DMS53 (cell line): ENCODE results near the gene XRCC3.

Source experiments
- DNase-seq: peaks from one replicate; lab custom pipeline; 2025; lab: John Stamatoyannopoulos, UW

XRCC3 gene

DNA sequence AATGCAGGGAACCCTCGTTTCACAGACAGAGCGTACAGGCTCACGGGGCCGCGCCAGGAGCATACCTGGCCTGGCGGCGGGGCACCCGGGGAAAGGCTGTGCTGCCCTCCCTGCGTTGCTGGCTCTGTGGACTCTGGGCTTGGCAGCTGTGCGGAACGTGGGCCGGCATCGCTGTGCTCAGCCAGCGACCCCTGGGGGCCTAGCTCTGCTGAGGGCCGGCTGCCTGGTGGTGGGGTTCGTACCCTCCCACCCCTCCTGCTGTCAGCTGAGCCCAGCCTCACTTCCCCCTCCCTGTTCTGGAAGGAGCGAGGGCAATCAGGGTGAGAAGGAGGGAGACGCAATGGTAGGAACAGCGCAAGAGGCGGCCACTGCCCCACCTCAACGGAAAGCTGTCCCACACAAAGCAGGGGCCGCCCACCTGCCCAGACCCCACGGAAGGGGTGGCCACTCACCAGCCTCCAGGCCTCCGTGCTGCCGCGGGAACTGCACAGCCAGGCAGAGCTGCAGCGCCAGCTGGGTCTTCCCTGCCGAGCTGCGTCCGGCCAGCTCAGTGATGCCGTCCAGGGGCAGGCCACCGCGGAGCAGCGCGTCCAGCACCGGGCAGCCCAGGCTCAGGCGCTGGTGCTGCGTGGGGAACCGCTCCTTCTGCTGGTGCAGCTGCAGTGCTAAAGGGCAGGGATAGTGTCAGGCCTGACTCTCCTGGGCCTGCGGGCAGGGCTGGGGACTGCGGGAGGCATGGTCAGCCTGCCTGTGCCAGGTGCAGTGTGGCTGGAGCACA is 8.5 kb downstream of the XRCC3 start:
- no peak for DNase-seq

DNA sequence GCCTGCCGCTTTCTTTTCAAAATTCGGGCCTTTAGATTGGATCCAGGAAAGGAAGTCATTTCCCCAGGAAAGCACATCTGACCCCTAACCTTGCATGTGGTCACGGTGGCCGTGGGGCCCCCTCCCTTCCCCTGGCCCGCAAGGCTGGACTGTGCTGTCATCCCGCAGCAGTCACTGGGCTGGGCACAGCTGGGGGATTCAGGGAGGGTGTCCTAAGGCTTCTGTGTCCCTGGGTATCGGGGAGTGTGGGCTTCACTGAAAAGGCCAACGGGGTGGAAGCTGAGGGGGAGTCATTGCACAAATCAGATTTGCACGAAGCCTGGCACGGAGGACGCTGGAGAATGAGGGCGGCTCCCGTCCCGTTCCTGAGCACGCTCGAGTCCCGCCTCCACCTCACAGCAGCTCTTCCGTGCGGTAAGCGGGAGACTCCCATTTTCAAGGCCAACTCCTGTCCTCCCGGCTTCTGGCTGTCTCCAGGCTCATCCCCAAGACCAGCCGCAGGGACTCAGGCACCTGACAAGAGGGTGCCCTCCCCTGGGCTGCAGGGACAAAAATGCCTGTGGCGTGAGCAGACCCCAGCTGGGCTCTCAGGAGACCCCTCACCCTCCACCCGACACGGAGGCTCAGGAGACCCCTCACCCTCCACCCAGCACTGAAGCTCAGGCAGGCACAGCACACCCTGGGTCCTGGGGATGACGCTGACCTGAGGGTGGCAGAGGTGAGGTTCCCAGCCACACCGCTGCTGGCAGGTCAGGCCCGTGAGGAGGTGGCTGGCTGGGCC is 9.6 kb downstream of the XRCC3 start:
- DNase-seq, result no peak

DNA sequence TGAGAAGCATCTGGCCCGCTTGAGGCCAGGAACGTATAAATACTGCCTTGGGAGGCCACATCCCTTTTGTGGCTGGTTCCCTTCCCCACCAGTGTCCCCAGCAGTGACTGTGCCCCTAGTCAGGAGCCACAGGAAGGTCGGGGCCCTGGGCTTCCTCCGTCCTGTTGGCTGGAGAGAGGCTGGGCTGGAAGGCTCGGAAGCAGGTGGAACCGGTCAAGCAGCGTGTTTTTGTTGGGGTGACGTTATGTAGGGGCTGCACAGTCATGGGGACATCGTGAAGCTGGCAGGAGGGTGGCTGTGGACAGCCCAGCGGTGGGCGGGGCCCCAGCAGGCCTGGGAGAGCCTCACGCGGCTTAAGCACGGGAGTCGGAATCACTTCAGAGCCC is 10.1 kb downstream of the XRCC3 start:
- DNase-seq, result no peak

DNA sequence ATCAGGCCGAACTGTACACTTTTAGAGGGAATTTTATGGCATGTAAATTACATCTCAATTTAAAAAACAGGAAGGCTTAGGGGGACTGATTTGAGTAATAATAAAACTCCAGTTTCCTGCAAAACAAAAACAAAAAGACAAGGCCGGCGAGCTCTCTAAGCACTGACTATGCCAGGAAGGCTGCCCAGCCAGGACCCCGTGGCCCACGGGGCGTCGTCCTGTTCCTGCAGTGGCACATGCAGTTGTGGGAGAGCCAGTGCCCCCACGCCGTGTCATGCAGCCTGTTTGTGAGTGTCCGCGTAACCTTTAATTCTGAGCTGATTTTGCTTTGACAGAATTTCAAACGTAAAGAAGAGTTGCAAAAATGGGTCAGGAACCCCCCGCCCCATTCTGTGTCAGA is 10.5 kb downstream of the XRCC3 start:
- no peak for DNase-seq

DNA sequence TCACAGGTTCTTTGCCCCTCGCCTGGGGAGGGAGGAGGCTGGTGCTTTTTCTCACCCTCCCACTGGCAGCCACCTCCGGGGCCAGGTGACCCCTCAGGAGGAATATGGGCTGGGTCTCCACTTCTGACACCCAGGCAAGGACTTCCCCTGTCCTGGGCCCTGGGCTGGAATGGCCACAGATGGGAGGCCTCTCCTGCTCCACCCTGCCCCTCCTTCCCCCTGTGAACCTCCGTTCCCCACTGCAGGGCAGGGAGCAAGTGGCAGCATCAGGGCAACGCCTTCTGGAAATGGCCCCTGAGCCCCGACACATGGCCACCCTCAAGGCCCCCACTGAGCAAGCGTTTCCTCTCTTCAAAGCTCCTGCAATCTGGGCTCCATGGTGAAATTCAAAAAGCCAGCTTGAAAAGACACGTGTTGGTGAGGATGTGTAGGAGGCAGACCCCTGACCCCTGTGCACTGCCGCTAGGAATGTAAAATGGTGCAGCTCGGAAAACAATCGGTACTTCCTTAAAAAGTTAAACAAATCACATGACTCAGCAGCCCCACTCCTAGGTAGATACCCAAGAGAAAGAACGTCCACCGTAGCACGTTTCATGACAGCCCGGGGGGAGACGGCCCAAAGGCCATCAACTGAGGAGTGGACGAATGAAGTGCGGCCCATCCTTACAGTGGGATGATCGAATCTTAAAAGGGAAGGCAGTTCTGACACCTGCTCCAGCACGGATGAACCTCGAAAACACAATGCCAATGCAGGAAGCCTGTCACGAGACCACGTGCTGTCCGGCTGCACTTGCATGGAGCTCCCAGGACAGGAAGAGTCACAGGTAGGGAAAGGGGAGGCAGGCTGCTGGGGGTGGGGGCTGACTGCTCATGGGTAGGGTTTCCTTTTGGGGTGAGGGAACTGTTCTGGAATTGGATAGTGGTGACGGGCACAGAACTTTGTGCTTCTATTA is 11.5 kb downstream of the XRCC3 start:
- no peak for DNase-seq

DNA sequence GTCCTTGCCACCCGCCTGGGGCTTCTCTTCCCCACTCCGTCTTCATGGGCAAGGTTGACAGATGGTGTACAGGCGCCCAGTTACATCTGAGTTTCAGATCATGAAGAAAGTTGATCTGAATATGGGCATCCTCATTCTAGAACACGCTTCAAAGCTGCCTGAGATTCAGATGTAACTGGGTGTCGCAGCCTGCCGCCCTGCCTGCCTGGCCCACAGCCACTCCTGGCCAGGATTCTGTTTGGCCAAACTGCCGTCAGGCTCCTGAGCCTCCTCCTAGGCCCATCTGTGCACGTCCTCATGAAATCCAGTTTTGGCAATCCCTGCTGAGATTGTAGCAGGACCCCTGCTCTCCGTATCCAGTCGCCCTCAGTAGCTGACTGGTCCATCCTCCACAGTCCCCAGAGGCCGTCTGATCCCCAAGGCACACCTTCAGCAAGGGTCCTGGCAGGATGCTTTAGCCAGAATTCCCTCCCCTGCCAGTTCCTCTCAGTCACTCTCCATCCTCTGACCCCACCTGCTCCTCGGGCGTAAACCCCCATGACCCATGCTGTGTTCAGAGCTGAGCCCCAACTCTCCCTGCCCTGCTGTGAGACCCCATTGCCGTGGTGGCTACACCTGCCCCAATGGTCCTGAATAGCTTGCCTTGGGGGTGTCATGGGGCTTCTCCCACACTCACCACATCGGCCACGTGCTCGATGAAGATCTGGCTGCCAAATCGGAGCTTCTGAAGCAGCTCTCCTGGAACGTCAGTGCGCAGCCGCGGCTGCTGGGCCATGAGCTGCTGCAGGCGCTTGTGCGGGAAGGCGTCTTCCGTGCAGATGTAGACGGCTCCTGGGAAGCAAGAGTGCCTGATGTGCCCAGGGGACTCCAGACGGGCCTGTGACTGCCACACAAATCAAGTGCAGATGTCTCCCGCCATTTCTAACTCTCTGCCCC is 12.5 kb downstream of the XRCC3 start:
- DNase-seq, result no peak

DNA sequence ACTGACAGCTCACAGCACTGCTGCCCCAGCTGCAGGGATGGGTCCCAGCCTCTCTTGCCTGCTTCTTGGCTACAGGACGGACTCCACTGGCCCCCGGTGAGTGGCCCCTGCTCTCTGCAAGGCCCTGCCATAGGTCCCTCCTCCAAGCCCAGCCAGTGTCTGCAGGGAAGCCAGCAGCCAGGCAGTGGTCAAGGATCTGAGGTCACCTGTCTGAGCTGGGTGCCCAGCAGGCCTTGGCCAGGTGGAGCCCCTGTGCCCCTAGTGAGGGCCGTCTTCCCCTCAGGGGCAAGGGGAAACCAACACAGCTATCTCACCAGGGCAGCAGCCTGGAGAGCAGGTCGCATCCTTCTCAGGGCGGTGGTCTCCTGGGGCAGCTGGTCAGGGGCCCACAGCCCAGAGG is 13.2 kb downstream of the XRCC3 start:
- no peak for DNase-seq

DNA sequence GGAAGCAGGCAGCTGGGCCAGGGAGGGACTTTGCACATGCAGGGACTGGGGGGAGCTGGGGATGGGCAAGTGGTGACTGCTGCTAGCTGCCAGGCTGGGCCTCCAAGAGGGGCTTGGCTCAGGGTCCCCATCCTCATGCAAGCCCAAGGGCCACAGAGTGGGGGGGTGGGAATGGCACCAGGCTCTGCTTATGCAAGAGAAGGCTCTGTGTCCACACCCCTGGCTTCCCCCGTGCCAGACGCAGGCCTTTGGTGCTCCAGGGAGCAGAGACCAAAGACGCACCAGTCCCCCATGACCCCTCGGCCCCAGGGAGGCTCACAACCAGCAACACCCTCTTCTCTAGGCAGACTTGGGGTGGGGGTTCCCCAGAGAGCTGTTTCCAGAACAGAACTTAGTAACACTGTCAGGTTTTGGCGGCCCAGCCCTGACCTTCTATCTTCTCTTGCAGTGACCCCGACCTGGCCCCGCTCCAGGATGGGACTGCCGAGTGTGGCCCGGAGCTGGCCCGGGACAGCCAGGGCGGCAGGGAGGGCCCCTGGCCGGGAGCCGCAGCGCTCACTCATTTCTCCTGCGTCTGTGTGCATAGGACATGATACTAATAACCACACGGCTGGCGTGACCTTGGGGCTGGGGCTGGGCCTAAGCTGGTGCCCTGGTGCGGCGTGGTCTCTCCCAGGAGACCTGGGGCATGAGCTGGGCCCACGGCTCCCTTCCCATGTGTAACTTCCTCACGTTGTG is 14.3 kb downstream of the XRCC3 start:
- no peak for DNase-seq

DNA sequence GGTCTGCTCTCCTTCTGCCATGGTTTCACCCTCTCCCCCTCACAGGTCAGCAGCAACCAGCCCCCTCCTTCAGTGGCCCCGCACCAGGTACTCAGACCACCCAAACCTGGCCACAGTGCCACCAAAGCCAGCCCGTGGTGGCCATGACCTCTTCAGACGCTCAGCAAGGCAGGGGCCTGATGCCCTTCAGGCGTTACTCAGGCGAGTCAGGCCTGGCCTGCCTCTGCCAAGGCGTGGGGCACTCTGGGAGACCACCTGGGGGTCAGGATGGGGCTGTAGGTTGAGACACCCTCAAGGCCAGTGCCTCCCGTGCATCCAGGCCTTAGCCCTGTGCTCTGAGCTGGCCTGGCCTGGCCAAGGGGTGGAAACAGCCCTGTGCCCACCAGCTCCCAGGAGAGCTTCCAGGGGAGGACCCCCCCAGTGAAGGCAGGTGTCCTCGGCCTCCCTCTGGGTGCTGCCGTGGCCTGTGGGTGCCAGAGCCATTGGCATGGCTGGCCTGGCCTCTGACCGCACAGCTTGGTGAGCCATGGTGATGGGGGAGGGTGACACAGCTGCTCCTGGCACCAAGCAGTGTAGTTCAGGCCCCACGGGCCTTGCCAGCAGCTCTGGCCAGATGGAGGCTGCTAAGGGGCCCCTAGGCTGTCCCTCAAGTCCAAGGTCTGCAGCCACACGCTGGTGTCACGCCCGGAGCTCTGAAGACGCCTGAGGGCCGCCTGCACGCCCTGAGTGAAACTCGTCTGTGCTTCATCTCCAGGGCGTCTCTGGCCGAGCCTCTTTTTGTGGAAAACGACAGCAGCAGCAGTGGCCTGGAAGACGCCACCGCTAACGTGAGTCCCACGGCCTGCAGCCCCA is 15.1 kb downstream of the XRCC3 start:
- DNase-seq, result no peak

DNA sequence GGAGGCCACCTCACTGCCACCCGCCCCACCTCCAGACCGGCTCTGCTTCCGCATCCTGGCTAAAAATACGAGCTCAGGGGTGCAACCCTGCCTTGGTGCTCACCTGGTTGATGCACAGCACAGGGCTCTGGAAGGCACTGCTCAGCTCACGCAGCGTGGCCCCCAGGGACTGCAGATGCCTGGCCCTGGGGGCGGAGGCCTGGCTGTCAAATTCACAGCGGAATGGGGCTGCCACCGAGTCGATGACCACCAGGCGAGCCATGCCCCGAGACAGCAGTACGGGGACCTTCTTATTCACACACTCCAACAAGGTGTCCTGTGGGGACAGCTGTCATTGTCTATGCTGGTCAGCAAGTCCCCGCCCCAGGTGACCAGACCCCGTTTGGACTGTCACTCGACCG is 16.0 kb downstream of the XRCC3 start:
- DNase-seq, result no peak

DNA sequence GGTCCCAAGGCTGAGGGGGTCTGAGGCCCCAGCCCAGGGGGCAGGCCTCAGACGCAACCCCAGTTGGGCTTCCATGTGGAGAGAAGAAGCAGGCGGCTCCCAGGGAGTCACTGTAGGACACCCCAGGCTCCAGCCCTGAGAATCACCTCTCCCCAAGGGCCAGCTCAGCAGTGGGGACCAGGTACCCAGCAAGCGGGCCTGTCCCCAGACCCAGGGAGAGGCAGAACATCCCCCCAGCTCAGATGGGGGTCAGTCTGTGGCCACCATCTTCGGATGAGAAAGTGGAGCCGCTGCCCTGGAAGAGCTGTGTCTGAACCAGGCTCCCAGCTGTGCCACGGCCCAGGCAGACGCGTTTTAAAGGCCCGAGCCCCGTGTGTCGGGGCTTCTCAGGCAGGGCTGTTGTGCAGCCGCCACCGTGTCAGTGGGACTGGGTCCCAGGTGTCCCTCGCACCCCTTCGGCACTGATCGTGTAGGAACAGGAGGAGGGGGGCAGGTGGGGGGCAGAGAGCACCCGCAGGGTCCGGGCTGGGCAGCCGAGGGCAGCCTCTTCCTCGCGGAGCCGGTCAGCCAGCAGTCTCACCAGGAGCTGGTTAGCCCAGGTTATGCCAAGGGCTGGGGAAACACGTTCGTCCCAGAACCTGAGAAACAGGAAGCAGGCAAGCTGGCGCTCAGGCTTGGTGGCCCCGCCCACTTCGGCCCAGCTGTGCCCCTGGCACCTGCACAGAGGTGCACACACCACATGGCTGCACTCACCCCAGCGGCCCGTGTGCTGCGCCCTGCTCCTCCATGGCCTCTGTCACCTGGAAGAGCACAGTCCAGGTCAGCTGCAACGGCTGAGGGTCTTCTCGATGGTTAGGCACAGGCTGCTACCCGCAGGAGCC is 16.6 kb downstream of the XRCC3 start:
- peak; percentile 90 for DNase-seq

DNA sequence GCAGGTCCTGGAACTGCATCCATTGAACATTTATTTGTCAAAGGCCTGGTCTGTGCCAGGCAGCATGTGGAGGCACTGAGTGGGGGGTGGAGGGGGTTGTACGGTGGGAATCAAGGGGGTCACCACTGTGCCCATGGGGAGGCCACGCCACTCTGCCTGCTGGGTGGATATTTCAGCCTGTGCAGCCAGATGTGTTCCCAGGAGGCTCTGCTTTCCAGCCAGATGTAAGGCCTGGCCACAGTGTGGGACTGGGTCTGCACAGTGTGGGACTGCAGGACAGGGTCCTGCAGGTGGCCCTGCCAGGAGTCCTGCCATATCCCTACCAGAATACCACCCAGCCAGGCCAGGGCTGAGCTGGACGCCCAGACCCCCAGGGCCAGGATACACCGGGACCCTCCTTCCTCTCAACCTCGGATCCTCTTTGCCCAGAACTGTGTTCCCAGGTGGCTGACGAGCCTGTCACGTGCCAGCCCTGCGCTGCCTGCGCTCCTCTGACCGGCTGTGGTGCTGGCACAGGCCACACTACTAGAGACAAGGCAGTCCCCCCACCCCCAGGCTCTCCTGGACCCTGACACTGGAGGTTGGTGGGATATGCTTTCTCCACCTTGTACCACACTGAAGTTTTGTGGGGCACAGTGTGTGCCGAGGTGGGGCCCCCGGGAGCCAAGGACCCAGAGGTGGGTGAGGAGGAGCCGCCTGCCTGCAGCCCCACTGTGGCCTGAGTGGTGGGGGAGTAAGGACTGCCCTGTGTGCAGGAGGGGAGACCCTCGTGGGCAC is 17.5 kb downstream of the XRCC3 start:
- no peak for DNase-seq

DNA sequence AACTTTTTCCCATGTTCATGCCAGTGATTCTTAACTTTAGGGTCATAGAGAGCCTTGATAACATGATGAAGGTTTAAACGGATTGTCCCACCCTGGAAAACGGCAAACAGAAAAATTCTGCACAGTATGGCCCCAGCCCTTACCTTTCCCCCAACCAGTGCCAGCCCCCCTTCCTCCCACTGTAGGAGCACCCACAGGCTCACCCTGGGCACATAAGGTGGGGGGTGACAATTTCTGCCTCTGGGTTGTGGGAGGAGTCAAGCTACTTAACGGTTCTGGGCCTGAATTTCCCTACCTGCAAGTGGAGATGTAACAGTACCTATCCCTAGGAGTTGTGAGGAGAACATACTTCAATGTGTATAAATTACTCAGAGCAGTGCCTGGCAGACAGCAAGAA is 18.0 kb downstream of the XRCC3 start:
- no peak for DNase-seq

DNA sequence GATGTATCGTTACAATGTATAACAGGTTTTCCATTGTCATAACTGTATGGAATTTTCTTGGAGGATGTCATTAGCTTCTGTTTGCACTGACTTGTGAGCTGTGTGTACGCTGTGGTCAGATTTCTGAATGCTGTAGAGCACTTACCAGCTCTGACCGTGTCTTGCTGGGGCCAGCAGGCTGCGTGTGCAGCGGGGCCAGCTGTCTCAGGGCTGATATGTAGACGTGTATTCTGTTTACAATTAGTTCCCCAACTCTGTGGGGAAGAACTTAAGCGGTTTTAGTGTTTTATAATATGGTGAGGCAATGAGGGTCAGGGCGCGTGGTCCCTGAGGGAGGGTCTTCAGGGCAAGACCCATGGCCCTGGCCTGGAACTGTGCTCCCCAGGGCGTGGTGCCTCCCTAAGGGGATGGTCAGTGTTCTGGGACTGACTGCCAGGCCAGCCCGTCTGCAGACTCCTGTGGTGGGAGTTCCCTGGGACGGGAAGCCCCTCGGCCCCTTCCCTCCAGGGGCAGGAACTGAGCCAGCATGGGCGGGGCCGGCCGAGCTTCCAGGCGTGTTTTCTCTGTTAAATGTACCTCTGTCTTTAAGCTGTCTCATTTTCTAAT is 18.7 kb downstream of the XRCC3 start:
- DNase-seq, result peak; percentile 38

DNA sequence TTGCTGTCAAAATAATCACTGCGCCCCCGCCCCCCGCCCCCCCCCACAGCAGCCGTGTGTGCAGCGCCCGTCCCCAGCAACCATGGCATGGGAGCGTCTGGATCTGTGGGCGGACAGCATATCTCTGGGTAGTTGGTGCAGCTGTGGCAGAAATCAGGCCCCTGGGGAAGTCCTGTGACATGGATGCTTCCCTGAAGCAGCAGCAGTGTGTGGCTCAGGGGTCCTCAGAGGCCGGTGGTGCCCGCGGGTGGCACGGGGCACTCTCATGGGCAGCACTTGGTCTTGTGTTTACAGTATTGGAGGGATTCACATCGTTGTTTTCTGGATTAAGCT is 19.2 kb downstream of the XRCC3 start:
- no peak for DNase-seq

DNA sequence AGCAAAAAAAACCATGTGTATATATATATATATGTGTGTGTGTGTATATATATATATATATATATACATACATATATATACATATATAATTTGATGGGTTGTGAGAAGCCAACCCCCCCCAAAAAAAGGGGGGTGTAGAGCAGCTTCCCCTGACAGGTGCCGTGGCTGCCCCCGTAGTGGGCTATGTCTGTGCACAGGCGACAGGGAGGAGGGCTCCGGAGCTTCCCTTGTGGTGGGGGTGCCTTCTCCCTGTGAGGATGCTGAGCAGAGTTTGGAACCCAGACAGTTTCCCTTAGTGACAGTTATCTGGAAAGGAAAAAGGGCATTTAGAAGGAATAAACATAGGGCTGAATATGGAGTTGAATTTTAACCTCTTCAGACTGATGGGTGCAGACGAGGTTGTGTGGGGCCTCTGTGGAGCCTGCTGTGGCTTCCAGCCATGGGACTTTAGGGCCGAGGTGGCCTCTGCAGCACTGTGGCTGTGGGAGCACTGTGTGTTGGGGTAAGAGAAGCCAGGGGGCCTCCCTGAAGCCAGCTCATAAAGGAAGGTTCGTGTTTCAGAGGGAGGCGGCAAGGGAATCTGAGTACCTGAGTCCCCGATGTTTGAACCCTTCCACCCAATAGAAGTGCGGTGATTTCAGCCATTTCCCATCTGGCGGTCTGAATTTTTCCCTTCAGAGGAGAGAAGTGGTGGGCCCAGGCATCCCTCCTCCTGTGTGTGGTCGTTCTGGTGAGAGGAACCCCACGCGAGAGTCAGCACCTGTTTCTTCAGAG is 19.8 kb downstream of the XRCC3 start:
- no peak for DNase-seq

DNA sequence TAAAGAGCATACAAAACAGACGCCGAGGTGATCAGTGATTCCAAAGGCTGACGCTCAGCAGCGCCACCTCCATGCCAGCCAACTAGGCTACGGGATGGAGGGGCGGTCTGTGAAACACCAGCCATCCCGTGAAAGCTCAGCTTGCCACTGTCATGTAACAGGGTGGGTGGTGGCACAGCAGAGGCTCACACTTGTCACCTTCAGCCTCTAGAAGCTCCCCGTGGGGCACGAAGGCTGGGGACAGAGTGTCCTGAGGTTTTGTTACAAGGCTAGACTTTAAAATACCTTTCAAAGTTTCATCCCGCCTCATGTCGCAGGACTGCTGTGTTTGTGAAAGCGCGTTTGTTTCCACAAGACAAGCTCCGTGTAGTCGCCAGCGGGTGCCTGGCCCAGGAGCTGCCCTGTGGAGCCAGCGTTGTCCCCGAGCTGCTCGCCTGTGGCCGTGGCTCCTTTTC is 20.7 kb downstream of the XRCC3 start:
- peak; percentile 19 for DNase-seq
